Central memory CD8-positive, alpha-beta T cell (primary cell): ENCODE data around the gene NMT1.
"Not testable (repeated sequence)": the region's sequence is repeated elsewhere in the genome, so short reads cannot be mapped to it uniquely, and the experiment has no call there.

Experiments used
- ATAC-seq: fragments of 150-1000 bp; cut with Tn5 transposase; replicated peaks from 2 replicates; pipeline ENCODE4 v1.10.0; 2022; ENCODE audit warnings: mild to moderate bottlenecking, moderate FRiP score, moderate number of reproducible peaks; ENCODE audit not compliant: poor library complexity, severe bottlenecking; ENCODE audit errors: extremely low read depth
- DNase-seq, 2 donors: peaks; one replicate each; pipeline ENCODE4 v3.0.0; 2021; ENCODE audit warnings: low spot score in 2 of 2
- H3K27ac Mint-ChIP-seq: one replicate; pipeline ENCODE4 v1.8.0; 2022; ENCODE audit warnings: low read depth, mild to moderate bottlenecking, moderate library complexity, mixed read lengths
- H3K27me3 Mint-ChIP-seq: one replicate; pipeline ENCODE4 v1.8.0; 2022; ENCODE audit warnings: mixed read lengths
- H3K36me3 Mint-ChIP-seq: one replicate; pipeline ENCODE4 v1.8.0; 2022; ENCODE audit warnings: mild to moderate bottlenecking, moderate library complexity, mixed read lengths; ENCODE audit not compliant: insufficient read depth
- H3K4me1 Mint-ChIP-seq: one replicate; pipeline ENCODE4 v1.8.0; 2022; ENCODE audit warnings: mixed read lengths
- H3K4me3 Mint-ChIP-seq: one replicate; pipeline ENCODE4 v1.8.0; 2022; ENCODE audit warnings: mild to moderate bottlenecking, moderate library complexity, mixed read lengths
- H3K9me3 Mint-ChIP-seq: one replicate; pipeline ENCODE4 v1.8.0; 2022; ENCODE audit warnings: mixed read lengths

Gene NMT1

DNA sequence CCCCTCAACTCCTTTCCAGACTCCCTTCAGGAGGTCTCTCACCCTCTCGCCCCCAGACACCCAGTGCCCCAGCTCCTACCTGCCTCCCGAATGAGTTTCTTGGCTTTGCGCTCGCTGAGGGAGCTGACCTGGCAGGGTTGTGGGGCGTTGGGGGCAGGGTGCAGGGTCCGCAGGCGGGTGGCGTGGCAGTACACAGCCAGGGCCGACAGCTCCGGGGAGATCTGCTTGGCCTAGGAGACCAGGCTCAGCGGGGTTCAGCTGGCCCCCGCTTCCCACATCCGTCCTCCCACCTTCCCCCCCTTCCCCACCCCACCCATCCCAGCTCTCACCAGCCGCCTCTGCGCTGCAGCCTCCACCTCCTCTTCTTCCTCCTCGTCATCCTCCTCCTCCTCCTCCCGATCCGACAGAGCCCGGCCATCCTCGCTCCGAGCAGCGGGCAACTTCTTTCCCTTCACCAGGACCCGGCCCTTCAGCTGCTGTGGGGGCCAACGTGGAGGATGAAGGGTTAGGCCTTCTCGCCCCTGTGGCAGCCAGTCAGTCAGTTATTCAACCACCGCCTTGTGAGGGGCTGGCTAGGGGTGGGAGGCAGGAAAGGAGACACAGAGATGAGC, 54.0 kb downstream of the NMT1 start:
- no peaks in the 10 kb centered on the region for H3K36me3 Mint-ChIP-seq
- no peaks in the 10 kb centered on the region for H3K27me3 Mint-ChIP-seq
- DNase-seq (no peak), ATAC-seq (no peak)
- no peak overlapping the region for H3K4me3 Mint-ChIP-seq
- H3K27ac Mint-ChIP-seq = no peak overlapping the region
- no peaks in the 10 kb centered on the region for H3K4me1 Mint-ChIP-seq
- H3K9me3 Mint-ChIP-seq = no peaks in the 10 kb centered on the region

DNA sequence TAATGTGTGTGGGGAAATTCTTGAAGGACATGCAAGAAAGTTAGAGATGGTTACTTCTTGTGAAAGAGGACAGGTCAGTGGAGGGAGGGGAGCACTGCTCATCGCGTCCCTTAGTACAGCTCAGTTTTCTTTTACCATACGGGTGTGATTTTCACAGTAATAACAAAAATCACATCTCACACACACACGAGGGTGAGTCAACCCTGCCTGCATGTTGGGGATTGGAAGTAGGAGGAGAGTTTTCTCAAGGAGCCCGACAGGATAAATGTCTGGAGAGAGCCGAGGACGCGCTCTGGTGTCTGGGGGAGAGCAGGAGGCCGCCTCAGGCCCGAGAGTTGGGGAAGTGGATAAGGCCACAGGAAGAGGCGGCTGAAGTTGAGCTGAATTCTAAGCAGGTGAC, 54.8 kb downstream of the NMT1 start:
- Mint-ChIP-seq H3K4me3 (no peak overlapping the region), H3K27me3 (no peaks in the 10 kb centered on the region), H3K36me3 (peaks cover 2% of the 10 kb centered on the region), H3K9me3 (no peaks in the 10 kb centered on the region), H3K4me1 (no peaks in the 10 kb centered on the region), H3K27ac (no peak overlapping the region)
- DNase-seq = no peak
- no peak for ATAC-seq

DNA sequence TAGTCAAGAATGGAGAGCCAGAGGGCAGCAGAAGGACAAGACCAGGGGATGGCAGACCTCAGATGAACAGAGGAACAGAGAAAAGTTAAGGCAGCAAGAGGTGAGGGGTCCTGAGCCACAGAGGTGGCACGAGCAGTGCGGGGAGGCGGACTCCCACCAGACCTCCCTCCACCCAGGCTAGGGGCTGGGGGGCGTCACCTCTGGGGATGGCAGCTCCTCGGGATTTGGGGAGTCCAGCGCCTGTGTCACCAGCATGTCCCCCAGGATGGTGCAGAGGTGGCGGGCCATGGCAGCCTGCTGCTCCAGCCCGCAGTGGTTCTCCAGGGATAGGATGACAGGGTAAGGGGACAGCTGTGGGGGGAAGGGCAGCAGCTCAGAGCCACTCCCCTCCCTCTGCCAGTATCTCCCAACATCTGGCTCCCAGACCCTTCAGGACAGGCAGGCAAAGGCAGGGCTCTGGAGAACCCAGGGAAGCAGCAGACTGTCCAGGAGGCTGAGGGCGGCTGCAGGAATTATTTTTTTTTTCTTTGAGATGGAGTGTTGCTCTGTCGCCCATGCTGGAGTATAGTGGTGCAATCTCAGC, 55.4 kb downstream of the NMT1 start:
- ATAC-seq (no peak), DNase-seq (no peak)
- Mint-ChIP-seq H3K9me3 (no peaks in the 10 kb centered on the region), H3K4me3 (no peak overlapping the region), H3K27me3 (no peaks in the 10 kb centered on the region), H3K27ac (no peak overlapping the region), H3K36me3 (peaks cover 2% of the 10 kb centered on the region), H3K4me1 (no peaks in the 10 kb centered on the region)

DNA sequence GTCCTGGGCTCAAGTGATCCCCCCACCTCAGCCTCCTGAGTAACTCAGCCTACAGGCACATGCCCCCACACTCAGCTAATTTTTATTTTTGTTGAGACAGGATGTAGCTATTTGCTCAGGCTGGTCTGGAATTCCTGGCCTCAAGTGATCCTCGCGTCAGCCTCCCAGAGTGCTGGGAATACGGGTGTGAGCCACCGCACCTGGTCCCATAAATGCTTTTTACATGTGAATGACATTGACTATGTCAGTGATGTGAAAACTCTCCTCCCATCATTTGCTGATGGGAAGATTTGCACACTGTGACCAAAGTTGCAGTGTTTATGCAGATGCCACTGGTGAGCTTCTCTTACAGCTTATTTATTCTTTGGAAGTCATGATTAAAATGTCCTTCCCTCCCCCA, 56.2 kb downstream of the NMT1 start:
- Mint-ChIP-seq H3K4me1 (no peaks in the 10 kb centered on the region), H3K36me3 (peaks cover 2% of the 10 kb centered on the region), H3K4me3 (no peak overlapping the region), H3K9me3 (no peaks in the 10 kb centered on the region), H3K27me3 (no peaks in the 10 kb centered on the region), H3K27ac (no peak overlapping the region)
- ATAC-seq (no peak), DNase-seq (no peak)

DNA sequence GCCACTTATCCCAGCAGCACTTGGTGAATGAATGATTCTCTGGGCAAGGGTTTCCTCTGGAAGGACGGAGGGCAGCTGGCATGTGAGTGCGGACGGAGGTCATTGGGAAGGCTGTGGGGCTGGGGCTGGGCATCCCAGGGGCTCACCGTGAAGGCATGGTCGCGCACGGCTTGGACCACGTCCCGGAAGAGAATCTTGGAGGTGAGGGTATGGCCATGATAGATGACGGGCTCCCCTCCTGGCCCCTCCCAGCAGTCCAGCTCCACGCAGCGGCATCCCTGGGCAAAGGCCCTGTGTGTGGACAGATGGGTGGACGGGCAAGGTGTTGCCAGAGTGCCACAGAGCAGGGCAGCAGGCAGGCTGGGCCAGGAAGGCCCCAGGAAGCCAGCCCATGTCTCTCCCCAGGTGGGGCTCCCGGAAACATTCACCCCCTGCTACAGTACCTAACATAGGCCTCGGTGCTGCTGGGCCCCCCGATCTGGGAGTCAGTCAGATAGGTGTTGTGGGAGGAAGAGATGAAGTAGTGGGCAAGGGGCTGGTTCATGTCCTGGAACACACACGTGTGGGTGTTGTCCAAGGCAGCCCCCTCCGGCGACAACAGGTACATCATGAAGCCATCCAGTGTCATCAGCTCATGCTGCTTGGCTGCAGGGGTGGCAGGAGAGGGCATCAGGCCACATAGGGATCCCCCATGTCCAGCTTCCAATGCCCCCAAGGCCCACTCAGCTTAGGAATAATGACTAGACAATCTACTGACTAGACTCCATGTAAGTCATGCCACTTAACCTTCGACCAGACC, 56.9 kb downstream of the NMT1 start:
- ATAC-seq = no peak
- Mint-ChIP-seq H3K9me3 (no peaks in the 10 kb centered on the region), H3K4me3 (no peak overlapping the region), H3K4me1 (no peaks in the 10 kb centered on the region), H3K27ac (no peak overlapping the region), H3K36me3 (peaks cover 2% of the 10 kb centered on the region), H3K27me3 (no peaks in the 10 kb centered on the region)
- no peak for DNase-seq

DNA sequence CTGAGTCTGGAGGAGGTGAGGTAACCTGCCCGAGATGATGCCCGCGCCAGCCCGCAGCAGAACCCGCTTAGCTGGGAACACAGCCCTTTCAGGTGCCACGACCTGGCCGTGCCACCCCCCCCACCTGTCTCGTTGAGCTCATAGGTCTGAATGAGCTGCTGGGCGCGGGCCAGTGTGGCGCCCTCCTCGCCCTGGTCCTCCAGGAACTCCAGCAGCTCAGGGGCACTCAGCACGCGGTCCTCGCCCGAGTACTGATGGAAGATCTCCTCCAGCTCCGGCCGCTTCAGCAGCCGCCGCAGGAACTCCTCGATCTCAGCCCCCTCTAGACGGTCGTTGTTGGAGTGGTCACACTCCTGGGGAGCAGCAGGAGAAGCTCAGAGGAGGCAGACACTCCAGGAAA, 57.6 kb downstream of the NMT1 start:
- H3K4me3 Mint-ChIP-seq = no peak overlapping the region
- ATAC-seq (no peak), DNase-seq (no peak)
- no peaks in the 10 kb centered on the region for H3K9me3 Mint-ChIP-seq
- no peaks in the 10 kb centered on the region for H3K27me3 Mint-ChIP-seq
- H3K27ac Mint-ChIP-seq = no peak overlapping the region
- H3K36me3 Mint-ChIP-seq = peaks cover 2% of the 10 kb centered on the region
- no peaks in the 10 kb centered on the region for H3K4me1 Mint-ChIP-seq

DNA sequence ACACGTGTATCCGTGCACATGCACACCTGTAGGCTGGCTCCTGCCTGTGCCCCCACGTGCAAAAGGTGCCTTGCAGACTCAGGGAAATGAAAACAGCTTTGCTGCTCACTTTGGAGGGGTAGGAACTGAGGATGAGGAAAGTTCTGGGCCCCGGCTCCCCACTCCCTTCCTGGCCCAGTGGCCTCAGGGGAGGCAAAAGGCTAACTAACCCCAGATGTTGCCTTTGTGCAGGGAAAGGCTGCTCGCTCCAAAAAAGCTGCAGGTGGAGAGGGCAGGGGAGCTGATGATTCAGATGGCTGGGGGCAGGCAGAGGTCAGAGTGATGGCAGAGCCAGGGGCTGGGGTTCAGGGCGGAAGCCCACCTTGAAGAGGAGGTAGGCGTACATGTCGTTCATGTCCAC, 58.8 kb downstream of the NMT1 start:
- H3K36me3 Mint-ChIP-seq = peaks cover 2% of the 10 kb centered on the region
- DNase-seq (no peak), ATAC-seq (no peak)
- H3K27ac Mint-ChIP-seq = no peak overlapping the region
- H3K27me3 Mint-ChIP-seq = no peaks in the 10 kb centered on the region
- no peak overlapping the region for H3K4me3 Mint-ChIP-seq
- no peaks in the 10 kb centered on the region for H3K4me1 Mint-ChIP-seq
- no peaks in the 10 kb centered on the region for H3K9me3 Mint-ChIP-seq

DNA sequence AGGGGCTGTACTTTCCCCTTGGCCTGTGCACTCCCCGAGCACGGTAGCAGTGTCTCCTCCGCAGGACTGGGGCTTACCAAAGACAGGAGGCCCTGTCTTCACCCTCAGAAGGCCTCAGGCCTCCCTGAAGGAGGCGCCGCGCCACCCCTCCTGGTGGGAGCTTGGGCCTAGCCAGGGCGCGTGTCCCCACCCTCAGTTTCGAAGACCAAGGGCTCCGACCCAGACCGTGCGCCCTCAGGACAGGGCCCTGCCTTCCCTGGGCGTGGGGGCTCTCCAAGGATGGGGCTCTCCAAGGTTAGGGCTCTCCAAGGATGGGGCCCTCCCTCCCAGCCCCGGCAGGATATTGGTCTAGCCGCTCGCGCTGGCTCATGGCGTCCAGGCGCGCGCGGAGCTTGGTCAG, 59.4 kb downstream of the NMT1 start:
- H3K27ac Mint-ChIP-seq = no peak overlapping the region
- no peaks in the 10 kb centered on the region for H3K9me3 Mint-ChIP-seq
- no peaks in the 10 kb centered on the region for H3K4me1 Mint-ChIP-seq
- DNase-seq (no peak), ATAC-seq (no peak)
- no peaks in the 10 kb centered on the region for H3K27me3 Mint-ChIP-seq
- peaks cover 2% of the 10 kb centered on the region for H3K36me3 Mint-ChIP-seq
- H3K4me3 Mint-ChIP-seq = no peak overlapping the region

DNA sequence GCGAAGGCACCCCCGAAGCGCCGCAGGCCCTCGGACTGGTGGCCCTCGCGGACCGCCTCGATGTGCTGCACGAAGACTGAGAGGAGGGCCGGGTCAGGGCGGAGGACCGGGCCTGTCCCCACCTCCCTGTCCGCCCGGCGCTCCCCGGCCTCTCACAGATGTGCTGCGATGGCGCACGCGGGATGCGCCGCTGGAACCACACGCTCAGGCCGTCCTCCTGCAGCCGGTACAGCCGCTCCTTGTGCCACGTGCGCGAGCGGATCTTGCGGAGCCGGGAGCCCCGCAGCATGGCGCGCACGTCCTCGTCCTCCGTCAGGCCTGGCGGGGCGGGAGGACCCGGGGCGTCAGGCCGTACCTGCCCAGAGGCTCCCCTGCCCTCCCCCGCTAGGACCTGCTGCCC, 59.9 kb downstream of the NMT1 start:
- Mint-ChIP-seq H3K27me3 (no peaks in the 10 kb centered on the region), H3K36me3 (peaks cover 2% of the 10 kb centered on the region), H3K27ac (no peak overlapping the region), H3K4me3 (no peak overlapping the region), H3K9me3 (no peaks in the 10 kb centered on the region), H3K4me1 (no peaks in the 10 kb centered on the region)
- ATAC-seq (no peak), DNase-seq (no peak)

DNA sequence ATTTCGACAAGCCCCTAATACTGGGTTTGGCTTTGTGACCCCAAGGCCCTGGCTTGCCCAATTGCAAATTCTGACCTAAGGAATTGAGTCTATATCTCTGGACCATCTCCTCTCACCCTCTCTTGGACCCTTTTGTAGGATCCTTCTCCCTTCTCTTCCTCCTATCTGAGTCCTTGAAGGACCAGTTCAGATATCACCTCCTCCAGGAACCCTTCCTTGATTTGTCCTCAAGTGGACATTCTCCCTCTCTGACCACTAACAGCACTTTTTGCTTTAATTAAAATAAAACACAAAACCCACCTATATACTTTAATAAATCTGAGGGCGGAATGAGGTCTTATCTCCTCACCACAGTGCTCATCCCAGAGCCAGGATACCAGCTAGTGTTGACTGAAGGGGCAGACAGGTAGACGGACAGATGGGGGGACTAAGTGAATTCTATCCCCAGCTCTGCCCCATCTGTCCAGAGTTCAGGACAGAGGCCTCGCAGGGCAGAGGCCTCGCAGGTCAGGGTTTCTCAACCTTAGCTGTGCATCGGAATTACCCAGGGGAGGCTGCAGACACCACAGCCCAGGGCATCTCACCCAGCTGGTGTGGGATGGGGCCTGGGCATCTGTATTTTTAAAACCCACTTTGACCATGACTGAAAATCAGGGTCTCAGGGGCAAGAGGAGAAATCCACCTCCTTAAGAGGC, 62.1 kb downstream of the NMT1 start:
- Mint-ChIP-seq H3K27ac (no peak overlapping the region), H3K9me3 (no peaks in the 10 kb centered on the region), H3K36me3 (peaks cover 2% of the 10 kb centered on the region), H3K4me1 (no peaks in the 10 kb centered on the region), H3K4me3 (no peak overlapping the region), H3K27me3 (no peaks in the 10 kb centered on the region)
- ATAC-seq (no peak), DNase-seq (no peak)

DNA sequence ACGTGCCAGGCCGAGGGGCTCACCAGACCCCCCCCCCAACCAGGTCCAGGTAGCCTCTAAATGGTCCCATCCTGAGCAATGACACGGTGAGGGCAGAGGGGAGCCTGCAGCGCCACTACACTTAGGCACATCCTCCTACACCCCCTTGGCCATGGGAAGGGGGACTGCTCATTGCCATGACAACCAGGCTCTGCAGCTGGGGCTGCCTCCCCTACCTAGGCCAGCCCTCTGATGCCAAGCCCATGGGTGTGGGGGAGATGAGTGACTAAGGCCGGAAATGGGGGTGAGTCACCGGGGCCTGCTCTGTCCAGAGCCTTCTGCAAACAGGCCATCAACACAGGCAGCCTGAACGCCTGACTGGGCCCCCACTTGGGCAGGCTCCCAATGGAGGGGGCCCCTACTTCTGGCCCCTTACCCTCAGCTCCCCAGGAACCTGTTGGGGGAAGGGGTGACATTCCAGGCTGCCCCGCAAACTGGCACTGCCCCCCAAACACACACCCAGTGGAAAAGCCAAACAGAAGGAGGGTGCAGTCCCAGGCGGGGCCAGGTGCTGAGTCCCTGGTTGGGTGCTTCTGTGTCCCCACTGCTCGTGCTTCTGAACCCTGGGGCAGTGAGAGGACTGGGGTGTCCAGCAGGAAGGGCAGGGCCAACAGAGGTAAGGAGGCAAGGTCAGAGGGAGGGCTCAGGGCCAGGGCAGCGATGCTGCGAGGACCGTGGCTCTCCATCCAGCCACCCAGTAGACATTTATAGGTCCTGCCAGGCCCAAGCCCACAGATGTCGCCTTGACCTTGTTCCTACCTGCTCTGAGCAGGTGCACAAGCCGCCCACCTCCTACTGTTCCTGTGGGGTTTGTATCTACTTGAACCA, 63.0 kb downstream of the NMT1 start:
- DNase-seq = no peak
- Mint-ChIP-seq H3K36me3 (peaks cover 2% of the 10 kb centered on the region), H3K27me3 (no peaks in the 10 kb centered on the region), H3K4me1 (no peaks in the 10 kb centered on the region), H3K27ac (no peak overlapping the region), H3K4me3 (no peak overlapping the region), H3K9me3 (no peaks in the 10 kb centered on the region)
- ATAC-seq = no peak

DNA sequence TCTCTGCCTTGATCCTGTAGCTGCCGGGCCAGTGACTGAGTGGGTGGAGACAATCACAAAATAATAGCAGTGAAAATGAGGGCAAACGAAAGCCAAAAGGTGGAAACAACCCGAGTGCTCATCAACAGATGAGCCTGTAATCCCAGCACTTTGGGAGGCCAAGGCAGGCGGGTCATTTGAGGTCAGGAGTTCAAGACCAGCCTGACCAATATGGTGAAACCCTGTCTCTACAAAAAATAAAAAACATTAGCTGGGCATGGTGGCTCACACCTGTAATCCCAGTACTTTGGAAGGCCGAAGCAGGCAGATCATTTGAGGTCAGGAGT, 63.6 kb downstream of the NMT1 start:
- H3K27ac Mint-ChIP-seq, DNase-seq, H3K27me3 Mint-ChIP-seq, H3K4me3 Mint-ChIP-seq, H3K4me1 Mint-ChIP-seq, ATAC-seq, H3K36me3 Mint-ChIP-seq, H3K9me3 Mint-ChIP-seq: not testable (repeated sequence)
